22Rv1 (cell line): ENCODE data around the gene FILIP1L.

Experiments used
- H3K27ac ChIP-seq: fragments of 450-650 bp; 2 replicates; pipeline ENCODE4 v1.5.1; 2017
- ZFX ChIP-seq: fragments of 450-650 bp; IDR thresholded peaks from 2 replicates; pipeline ENCODE4 v1.6.1; 2017; ENCODE audit warnings: antibody characterized with exemption, borderline replicate concordance
- TF ChIP-seq, protein P1 (sequence below): fragments of 450-650 bp; IDR thresholded peaks from 2 replicates; pipeline ENCODE4 v1.5.1; 2017; ENCODE audit warnings: mild to moderate bottlenecking

The FILIP1L gene

DNA sequence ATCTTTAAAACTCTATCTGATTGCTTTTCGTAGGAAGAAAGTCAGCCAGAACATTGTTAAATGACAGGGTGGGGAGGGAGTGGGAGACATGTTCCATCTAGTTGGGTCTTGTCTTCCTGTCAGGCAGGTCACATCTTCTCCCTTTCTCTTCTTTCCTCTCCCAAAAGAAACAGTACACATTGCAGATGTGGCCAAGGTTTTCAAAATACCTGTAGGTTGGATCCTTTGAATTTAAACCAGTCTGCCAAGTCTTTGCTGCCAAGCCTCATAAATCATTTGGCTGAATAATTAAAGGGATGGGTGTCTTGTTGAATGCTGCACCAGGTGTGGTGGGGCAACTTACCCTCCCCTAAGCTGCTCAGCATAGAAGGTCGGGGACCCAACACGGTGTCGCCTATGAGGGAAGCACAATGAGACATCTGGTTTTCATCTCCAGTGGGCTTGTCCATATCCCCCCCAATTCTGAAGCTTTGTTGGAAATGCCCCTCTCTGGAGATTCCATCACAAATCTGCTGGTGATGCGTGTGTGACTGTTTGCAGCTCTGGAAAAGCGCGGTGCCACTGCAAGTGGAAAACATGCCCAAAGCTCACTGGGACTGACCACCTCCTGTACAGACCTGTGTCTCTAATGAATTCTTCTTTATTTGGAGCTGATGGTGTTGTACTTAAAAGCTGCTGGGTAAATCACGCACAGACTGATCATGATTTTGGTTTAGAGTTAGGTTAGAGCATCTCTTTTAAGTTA, 112.6 kb downstream of the FILIP1L start:
- no peak overlapping the region for H3K27ac ChIP-seq
- no peak for TF ChIP-seq ZFX
- TF ChIP-seq, protein P1, sequence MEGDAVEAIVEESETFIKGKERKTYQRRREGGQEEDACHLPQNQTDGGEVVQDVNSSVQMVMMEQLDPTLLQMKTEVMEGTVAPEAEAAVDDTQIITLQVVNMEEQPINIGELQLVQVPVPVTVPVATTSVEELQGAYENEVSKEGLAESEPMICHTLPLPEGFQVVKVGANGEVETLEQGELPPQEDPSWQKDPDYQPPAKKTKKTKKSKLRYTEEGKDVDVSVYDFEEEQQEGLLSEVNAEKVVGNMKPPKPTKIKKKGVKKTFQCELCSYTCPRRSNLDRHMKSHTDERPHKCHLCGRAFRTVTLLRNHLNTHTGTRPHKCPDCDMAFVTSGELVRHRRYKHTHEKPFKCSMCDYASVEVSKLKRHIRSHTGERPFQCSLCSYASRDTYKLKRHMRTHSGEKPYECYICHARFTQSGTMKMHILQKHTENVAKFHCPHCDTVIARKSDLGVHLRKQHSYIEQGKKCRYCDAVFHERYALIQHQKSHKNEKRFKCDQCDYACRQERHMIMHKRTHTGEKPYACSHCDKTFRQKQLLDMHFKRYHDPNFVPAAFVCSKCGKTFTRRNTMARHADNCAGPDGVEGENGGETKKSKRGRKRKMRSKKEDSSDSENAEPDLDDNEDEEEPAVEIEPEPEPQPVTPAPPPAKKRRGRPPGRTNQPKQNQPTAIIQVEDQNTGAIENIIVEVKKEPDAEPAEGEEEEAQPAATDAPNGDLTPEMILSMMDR = no peak

DNA sequence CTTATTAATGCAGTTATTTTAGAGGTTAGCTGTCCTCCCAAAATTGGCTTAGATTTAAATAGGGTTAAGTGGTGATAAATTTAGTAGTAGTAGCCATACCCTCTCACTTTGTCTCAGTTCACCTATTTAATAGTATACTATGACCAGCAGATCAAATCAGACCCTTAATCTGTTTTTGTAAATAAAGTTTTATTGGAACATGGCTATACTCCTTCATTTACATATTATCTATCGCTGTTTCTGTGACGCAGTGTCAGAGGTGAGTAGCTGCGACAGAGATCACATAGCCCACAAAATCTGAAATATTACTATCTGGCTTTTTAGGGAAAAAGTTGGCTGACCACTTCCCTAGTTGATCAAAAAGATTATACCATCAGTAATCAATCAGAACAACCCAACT, 113.2 kb downstream of the FILIP1L start:
- no peak overlapping the region for H3K27ac ChIP-seq
- TF ChIP-seq, protein P1 = no peak
- no peak for TF ChIP-seq ZFX

DNA sequence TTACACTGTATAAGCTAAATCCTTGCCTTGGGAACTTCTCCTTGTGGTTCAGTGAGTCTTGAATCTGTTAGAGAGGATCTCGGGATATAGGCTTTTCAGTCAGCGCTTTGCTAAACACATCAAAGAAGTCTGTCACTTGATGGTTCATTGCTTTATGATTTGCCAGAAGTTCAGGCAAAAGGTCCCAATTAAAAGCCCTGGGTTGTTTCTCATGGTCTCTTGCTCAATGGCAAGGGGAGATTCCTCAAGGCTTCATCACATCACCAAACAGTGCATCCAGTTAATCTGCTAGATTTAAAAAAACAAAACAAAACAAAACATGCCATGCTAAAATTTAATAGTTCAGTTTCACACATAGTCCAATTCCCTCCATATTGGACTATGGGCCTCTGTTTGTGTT, 114.8 kb downstream of the FILIP1L start:
- TF ChIP-seq, protein P1 = no peak
- TF ChIP-seq ZFX = no peak
- H3K27ac ChIP-seq = no peak overlapping the region

DNA sequence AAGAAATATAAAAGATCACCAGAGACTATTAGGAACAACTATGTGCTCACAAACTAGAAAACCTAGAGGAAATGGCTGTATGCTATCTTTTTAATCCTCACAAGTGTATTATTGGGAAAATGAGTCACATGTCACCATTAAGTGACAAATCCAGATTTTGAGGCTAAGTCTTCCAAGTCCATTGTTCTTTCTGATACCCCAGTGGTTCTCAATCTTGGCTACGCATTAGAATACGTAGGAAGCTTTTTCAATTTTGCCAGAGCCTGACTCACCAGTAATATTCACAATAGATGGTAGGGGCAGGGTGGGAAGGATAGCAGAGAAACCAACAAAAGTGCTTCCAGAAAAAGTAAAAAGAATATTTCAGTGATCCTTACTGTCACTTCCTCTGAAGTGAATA, 117.0 kb downstream of the FILIP1L start:
- no peak for TF ChIP-seq ZFX
- TF ChIP-seq, protein P1 = no peak
- H3K27ac ChIP-seq = no peak overlapping the region

DNA sequence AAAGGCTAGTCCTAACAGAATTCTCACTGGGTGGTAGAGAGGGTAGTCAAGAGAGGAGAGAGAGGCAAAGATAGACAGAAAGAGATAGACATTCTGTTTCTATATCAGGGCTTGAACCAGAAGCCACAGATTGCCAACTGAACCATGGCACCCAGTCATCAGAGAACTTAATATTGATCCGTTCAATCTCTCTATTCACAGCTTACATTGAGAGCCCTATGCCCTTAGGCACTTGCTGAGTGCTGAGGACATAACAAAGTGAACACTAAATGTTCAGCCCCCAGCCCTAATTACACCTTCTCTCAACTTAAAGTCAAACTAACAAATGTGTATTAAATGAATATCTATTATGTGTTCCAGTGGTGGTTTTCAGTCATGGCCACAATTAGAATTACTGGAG, 124.1 kb downstream of the FILIP1L start:
- TF ChIP-seq ZFX = no peak
- TF ChIP-seq, protein P1 = no peak

DNA sequence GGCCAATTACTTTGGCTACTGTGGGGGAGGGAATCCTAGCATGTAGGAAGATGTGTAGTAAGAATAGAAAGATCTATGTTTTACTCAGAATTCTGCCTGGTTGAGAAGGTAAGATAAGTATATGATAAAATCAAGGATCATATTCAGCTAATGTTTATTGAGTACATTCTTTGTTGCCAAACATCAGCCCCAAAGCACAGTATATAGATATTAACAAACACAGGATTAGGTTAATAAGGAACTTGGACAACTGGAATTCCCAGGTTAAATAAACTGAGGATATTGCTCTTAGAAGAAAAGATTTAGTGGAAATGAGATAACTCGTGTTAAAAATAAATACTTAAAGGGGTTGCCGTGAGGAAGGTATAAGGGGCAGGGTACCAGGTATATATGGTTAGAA, 129.6 kb downstream of the FILIP1L start:
- no peak for TF ChIP-seq ZFX
- TF ChIP-seq, protein P1 = no peak
- H3K27ac ChIP-seq = peak overlapping the region; percentile 40; the same call in 1 of the 2 replicates

More for the DNA sequence above, 124.1 kb downstream of the FILIP1L start:
- H3K27ac ChIP-seq = no peak overlapping the region

DNA sequence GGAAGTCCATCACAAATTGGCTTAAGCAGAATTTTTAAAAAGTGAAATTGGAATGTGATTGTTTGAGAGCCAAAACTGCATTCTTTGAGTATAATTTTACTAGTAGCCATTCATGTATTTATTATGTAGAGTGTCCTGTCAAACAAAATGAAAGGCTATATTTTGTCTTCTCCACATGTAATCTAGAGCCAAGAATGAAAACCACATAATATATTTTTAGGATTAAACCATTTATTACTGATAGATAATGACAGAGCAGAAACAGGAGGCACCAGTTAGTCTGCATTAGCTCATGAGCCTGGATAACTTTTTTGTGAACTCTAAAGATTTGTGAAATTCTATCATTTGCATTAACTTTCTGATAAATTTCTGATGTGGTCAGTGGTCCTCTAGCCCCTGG, 130.2 kb downstream of the FILIP1L start:
- peak overlapping the region; percentile 40; the same call in 1 of the 2 replicates for H3K27ac ChIP-seq
- TF ChIP-seq, protein P1 = no peak
- TF ChIP-seq ZFX = no peak
